Measurements from ENCODE around the gene FIS1. TPM values are rescaled to one million over a fixed set of nuclear protein-coding genes. Genes with fewer than 3 reads are reported as not detected.
"Not testable (repeated sequence)": the region's sequence is repeated elsewhere in the genome, so short reads cannot be mapped to it uniquely, and the experiment has no call there.

Gene FIS1
- total and polyA plus RNA-seq, 2 experiments from 2014 or later: 130 to 131 TPM

DNA sequence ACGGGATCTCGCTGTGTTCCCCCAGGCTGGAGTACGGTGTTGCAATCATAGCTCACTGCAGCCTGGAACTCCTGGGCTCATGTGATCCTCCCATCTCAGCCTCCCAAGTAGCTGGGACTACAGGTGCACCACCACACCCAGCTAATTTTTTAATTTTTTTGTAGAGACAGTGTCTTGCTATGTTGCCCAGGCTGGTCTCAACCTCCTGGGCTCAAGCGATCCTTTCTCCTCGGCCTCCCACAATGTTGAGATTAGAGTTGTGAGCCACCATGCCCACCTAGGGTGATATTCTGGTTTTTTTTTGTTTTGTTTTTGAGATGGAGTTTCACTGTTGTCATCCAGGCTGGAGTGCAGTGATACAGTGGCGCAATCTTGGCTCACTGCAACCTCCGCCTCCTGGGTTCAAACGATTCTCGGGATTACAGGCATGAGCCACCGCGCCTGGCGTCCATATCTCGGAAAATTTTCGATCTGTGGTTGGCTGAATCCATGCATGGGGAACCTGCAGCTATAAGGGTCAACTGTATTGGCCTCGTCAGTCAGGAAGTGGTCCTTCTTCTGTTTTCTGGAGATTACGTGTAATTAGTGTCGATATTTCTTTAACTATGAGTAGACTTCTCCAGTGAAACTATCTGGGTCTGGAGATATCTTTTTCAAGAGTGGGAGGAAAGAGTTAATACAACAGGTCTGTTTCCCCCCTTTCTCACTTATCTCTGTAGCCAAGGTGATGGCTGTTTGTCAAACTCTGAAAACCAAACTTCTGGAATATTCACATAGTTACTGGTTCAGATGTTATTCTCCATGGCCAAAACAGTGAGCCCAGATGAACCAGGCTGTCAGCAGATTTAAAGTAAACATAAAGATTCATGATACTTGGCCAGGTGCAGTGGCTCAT is 21.0 kb upstream of the FIS1 start:
- H3K27me3 Mint-ChIP-seq (ENCODE audit: insufficient read depth, low read depth, poor library complexity): peaks cover 12% of the 10 kb centered on the region

DNA sequence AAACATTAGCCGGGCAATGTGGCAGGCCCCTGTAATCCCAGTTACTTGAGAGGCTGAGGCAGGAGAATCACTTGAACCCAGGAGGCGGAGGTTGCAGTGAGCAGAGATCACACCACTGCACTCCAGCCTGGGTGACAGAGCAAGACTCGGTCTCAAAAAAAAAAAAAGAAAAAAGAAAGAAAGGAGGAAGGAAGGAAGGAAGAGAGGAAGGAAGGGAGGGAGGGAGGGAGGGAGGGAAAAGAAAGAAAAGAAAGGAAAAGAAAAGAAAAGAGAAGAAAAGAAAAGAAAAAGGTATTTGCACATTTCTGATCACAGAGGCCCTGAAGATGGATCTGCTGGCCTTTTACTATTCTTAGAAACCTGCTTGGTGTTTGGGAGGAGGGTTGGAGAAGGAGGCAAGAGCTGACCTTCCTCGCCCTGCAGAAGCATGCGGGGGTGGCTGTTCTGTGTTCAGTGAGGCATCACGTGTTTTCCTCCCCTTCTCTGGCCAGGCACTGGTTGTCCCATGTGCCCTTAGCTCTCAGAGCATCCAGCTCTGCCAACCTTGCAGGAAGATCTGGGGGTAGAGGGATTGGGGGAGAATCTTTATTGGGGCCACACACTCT is 19.3 kb upstream of the FIS1 start:
- H3F3A ChIP-seq (replicated peaks; ENCODE audit: low read depth); H3K9me3 Mint-ChIP-seq; ATAC-seq; H3K79me2 ChIP-seq (replicated peaks; ENCODE audit: insufficient read depth); H3K36me3 Mint-ChIP-seq (ENCODE audit: low read depth); H3K27me3 ChIP-seq (ENCODE audit: insufficient read depth); H3K9me2 ChIP-seq (ENCODE audit: insufficient read depth); H3K27me3 Mint-ChIP-seq (ENCODE audit: insufficient read depth, low read depth, poor library complexity); H3K27ac Mint-ChIP-seq; H3K27ac ChIP-seq (ENCODE audit: low read depth); DNase-seq (ENCODE audit: low spot score); H3K4me3 ChIP-seq; H3K4me2 ChIP-seq; H3K36me3 ChIP-seq (ENCODE audit: insufficient read depth); H4K20me1 ChIP-seq (replicated peaks; ENCODE audit: insufficient read depth); H3K4me3 Mint-ChIP-seq; H3K4me1 Mint-ChIP-seq; H3K4me1 ChIP-seq (ENCODE audit: insufficient read depth): not testable (repeated sequence)
- peak overlapping the region; percentile 59; the same call in 1 of the 2 replicates for H2AFZ ChIP-seq

More for the DNA sequence above, 21.0 kb upstream of the FIS1 start:
- Histone ChIP-seq H3K79me2 (replicated peaks; ENCODE audit: insufficient read depth) (no peaks in the 10 kb centered on the region), H3K4me1 (ENCODE audit: insufficient read depth) (peaks cover 3% of the 10 kb centered on the region; the same call in 1 of the 2 replicates), H4K20me1 (replicated peaks; ENCODE audit: insufficient read depth) (no peaks in the 10 kb centered on the region), H3K4me3 (no peak overlapping the region), H2AFZ (no peak overlapping the region), H3K4me2 (no peak overlapping the region), H3K27ac (ENCODE audit: low read depth) (no peak overlapping the region), H3F3A (replicated peaks; ENCODE audit: low read depth) (no peaks in the 10 kb centered on the region), H3K27me3 (ENCODE audit: insufficient read depth) (no peaks in the 10 kb centered on the region), H3K36me3 (ENCODE audit: insufficient read depth) (no peaks in the 10 kb centered on the region), H3K9me2 (ENCODE audit: insufficient read depth) (no peaks in the 10 kb centered on the region)
- H3K36me3 Mint-ChIP-seq (ENCODE audit: low read depth): no peaks in the 10 kb centered on the region
- TF ChIP-seq, protein P1, sequence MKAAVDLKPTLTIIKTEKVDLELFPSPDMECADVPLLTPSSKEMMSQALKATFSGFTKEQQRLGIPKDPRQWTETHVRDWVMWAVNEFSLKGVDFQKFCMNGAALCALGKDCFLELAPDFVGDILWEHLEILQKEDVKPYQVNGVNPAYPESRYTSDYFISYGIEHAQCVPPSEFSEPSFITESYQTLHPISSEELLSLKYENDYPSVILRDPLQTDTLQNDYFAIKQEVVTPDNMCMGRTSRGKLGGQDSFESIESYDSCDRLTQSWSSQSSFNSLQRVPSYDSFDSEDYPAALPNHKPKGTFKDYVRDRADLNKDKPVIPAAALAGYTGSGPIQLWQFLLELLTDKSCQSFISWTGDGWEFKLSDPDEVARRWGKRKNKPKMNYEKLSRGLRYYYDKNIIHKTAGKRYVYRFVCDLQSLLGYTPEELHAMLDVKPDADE (IDR thresholded peaks at IDR 0.05): no peak
- TF ChIP-seq EZH2 (IDR thresholded peaks at IDR 0.05; ENCODE audit: low read depth, unreplicated experiment) (no peak), EZH2phosphoT487 (IDR thresholded peaks at IDR 0.05; ENCODE audit: unreplicated experiment) (no peak), CREB1 (CRISPR knock-in tag; IDR thresholded peaks at IDR 0.05; ENCODE audit: low read depth) (no peak)
- TF ChIP-seq, protein P2, sequence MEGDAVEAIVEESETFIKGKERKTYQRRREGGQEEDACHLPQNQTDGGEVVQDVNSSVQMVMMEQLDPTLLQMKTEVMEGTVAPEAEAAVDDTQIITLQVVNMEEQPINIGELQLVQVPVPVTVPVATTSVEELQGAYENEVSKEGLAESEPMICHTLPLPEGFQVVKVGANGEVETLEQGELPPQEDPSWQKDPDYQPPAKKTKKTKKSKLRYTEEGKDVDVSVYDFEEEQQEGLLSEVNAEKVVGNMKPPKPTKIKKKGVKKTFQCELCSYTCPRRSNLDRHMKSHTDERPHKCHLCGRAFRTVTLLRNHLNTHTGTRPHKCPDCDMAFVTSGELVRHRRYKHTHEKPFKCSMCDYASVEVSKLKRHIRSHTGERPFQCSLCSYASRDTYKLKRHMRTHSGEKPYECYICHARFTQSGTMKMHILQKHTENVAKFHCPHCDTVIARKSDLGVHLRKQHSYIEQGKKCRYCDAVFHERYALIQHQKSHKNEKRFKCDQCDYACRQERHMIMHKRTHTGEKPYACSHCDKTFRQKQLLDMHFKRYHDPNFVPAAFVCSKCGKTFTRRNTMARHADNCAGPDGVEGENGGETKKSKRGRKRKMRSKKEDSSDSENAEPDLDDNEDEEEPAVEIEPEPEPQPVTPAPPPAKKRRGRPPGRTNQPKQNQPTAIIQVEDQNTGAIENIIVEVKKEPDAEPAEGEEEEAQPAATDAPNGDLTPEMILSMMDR (conservative IDR thresholded peaks at IDR 0.05; ENCODE audit: low read depth in 2 of 2): no peak
- no peak for ATAC-seq
- H3K9me3 Mint-ChIP-seq: peaks cover 13% of the 10 kb centered on the region; the same call in 2 of the 3 replicates
- no peak overlapping the region for H3K27ac Mint-ChIP-seq
- DNase-seq (ENCODE audit: low spot score): no peak
- no peak overlapping the region for H3K4me3 Mint-ChIP-seq
- H3K4me1 Mint-ChIP-seq: peaks cover 3% of the 10 kb centered on the region; the same call in 1 of the 3 replicates
